ENCODE results near the gene LUC7L2. TPM values are rescaled to one million over a fixed set of nuclear protein-coding genes. Genes with fewer than 3 reads are reported as not detected.

The LUC7L2 gene
- total and polyA plus RNA-seq, 9 of the 15 experiments (the other 6 are each of a cell fraction or from before 2014, with no cell fraction given): 56.1 to 207 (median 141) TPM

DNA sequence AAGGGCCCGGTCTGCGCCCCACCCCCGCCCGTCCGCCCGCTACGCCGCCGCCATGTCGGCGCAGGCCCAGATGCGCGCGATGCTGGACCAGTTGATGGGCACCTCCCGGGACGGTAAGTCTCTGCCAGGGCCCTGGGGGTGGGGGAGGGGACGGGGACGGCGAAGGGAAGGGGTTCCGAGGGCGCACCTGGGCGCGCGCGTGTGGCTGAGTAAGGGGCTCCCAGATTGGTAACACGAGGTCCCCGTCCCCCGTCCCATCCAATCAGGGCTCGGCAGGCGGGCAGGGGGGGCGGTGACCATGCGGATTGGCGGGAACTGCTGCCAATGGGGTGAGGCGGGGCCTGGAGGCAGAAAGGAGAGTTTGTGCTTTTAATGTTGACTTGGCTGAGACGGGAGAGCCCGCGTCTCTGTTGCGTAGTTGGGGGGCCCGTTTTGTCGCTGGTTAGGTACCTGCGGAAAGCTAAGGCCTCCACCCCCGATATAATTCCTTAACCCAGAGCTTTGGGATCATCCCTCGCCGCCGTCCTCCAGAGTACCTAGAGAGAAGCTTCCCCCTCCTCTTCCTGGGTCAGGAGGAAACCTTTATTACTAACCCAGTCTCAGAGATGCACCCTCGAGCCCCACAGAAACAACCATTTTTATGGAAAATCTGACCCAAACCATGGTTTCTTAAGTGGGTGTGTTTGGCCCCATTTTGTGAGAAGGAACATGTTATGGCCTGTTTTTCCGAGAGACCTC, 685 bp downstream of the LUC7L2 start:
- H4K20me1 ChIP-seq (replicated peaks; ENCODE audit: control insufficient read depth, insufficient read depth, low read length): peaks cover 20% of the 10 kb centered on the region
- peak; percentile 88 for ATAC-seq
- H3K4me3 ChIP-seq: peak overlapping the region; percentile 65
- POLR2A ChIA-PET: interaction anchor here (0.6 to 3.9 kb wide), 22 partner anchors 9 to 1819 kb away, joined by 3 to 37 read pairs (median 4); no protein-coding TSS in a partner anchor
- TSS peak; percentile 39 for BruUV-seq (replicated peaks)
- no peaks in the 10 kb centered on the region for H3K9me1 ChIP-seq (ENCODE audit: control insufficient read depth, insufficient read depth, low read length)
- in situ Hi-C loops (cut with MboI) (loop anchor here (25.0 kb wide), 1 partner anchor 1398 kb away; no protein-coding TSS in a partner anchor), intact Hi-C loops (cut with micrococcal nuclease) (no loop called here)
- 1% methylated on average over 36 of the region's 47 CpGs for WGBS (ENCODE audit: insufficient coverage, low coverage, missing lambda C conversion rate)
- peak; percentile 85 for FAIRE-seq
- H3K27me3 ChIP-seq (ENCODE audit: control insufficient read depth in 2 of 2, insufficient read depth in 2 of 2, low read length in 2 of 2): no peaks in the 10 kb centered on the region
- peak overlapping the region; percentile 97 to 99 for H3K9ac ChIP-seq (ENCODE audit: insufficient read depth in 1 of 2, low read depth in 2 of 2, low read length in 2 of 2)
- H3K4me2 ChIP-seq (ENCODE audit: insufficient read depth, low read length): peak overlapping the region; percentile 92
- peaks cover 74% of the 10 kb centered on the region for H3K79me2 ChIP-seq (ENCODE audit: control insufficient read depth, insufficient read depth, low read length)
- H3K4me1 ChIP-seq (replicated peaks in 1 of 2; ENCODE audit: control insufficient read depth in 2 of 2, insufficient read depth in 2 of 2, low read length in 2 of 2): peaks cover 10 to 22% of the 10 kb centered on the region in 2 experiments
- peak overlapping the region; percentile 84 for H2AFZ ChIP-seq (ENCODE audit: low read depth, low read length)
- H3K9me3 ChIP-seq (replicated peaks; ENCODE audit: control insufficient read depth, insufficient read depth, low read depth, low read length): no peaks in the 10 kb centered on the region
- DNase-seq (ENCODE audit: extremely low read depth in 1 of 4, low spot score in 3 of 4): peak; percentile 99 to 100 (median 100)
- peak overlapping the region; percentile 98 for H3K27ac ChIP-seq (ENCODE audit: extremely low read depth, low read depth, low read length)
- CTCF ChIA-PET (ENCODE audit: low intra/inter-chr PET ratio): no interaction called here
- H3K36me3 ChIP-seq (ENCODE audit: control insufficient read depth, insufficient read depth, low read length): peaks cover 36% of the 10 kb centered on the region
- TF ChIP-seq YY1 (IDR thresholded peaks at IDR 0.05; ENCODE audit: borderline replicate concordance in 1 of 3, control insufficient read depth in 1 of 3, extremely low read depth in 1 of 3, insufficient read depth in 3 of 3, insufficient read length in 1 of 3, insufficient replicate concordance in 2 of 3, low read depth in 1 of 3, low read length in 2 of 3): peak; percentile 44 to 87 (median 76)
- TF ChIP-seq ZNF212 (CRISPR knock-in tag; IDR thresholded peaks at IDR 0.05): no peak
- peak; percentile 89 for TF ChIP-seq ASH1L (IDR thresholded peaks at IDR 0.05; ENCODE audit: borderline replicate concordance, low read depth, partially characterized antibody)
- TF ChIP-seq, protein P1, sequence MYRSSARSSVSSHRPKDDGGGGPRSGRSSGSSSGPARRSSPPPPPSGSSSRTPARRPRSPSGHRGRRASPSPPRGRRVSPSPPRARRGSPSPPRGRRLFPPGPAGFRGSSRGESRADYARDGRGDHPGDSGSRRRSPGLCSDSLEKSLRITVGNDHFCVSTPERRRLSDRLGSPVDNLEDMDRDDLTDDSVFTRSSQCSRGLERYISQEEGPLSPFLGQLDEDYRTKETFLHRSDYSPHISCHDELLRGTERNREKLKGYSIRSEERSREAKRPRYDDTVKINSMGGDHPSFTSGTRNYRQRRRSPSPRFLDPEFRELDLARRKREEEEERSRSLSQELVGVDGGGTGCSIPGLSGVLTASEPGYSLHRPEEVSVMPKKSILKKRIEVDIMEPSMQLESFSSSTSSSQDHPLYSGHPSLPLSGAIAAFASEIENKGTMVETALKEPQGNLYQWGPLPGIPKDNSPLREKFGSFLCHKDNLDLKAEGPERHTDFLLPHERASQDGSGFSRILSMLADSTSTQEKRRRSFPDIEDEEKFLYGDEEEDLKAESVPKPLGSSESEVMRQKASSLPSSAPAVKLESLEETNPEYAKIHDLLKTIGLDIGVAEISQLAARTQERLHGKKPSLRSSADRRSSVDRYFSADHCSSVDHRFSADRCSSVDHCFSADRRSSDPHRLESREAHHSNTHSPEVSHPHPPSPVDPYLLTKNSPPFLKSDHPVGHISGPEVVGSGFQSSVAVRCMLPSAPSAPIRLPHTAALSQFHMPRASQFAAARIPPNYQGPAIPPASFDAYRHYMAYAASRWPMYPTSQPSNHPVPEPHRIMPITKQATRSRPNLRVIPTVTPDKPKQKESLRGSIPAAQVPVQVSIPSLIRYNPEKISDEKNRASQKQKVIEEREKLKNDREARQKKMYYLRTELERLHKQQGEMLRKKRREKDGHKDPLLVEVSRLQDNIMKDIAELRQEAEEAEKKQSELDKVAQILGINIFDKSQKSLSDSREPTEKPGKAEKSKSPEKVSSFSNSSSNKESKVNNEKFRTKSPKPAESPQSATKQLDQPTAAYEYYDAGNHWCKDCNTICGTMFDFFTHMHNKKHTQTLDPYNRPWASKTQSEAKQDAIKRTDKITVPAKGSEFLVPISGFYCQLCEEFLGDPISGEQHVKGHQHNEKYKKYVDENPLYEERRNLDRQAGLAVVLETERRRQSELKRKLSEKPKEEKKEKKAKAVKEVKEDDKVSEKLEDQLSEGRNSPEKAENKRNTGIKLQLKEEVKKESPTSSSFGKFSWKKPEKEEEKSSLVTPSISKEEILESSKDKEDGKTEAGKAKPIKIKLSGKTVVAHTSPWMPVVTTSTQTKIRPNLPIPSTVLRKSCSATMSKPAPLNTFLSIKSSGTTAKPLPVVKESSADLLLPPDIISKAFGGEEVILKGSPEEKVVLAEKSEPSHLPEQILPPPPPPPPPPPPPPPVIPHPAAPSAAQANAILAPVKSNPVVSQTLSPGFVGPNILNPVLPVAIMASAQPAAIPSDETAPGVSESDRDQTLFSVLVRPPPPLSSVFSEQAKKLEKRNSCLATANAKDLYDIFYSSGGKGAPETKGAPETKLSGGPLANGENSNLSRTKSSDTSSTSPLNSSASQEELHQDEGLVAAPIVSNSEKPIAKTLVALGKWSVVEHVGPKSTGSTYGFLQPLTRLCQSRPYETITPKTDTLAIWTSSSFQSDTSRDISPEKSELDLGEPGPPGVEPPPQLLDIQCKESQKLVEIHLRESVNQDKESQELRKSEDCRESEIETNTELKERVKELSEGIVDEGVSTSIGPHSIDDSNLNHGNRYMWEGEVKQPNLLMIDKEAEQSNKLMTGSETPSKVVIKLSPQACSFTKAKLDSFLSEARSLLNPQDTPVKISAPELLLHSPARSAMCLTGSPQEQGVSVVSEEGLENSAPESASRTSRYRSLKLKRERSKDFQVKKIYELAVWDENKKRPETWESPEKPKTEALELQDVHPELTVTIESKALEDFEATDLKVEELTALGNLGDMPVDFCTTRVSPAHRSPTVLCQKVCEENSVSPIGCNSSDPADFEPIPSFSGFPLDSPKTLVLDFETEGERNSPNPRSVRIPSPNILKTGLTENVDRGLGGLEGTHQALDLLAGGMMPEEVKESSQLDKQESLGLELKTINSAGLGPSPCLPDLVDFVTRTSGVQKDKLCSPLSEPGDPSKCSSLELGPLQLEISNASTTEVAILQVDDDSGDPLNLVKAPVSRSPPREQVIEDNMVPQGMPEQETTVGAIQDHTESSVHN (IDR thresholded peaks at IDR 0.05; ENCODE audit: borderline replicate concordance in 1 of 2, low read depth in 1 of 2): peak in 1 of 2 experiments; percentile 45; a peak in 1 of 4 replicates
- peak; percentile 91 for TF ChIP-seq FOXK1 (CRISPR knock-in tag; IDR thresholded peaks at IDR 0.05; ENCODE audit: borderline replicate concordance)
- TF ChIP-seq NCOA4 (IDR thresholded peaks at IDR 0.05; ENCODE audit: partially characterized antibody): no peak
- TF ChIP-seq, protein P2, sequence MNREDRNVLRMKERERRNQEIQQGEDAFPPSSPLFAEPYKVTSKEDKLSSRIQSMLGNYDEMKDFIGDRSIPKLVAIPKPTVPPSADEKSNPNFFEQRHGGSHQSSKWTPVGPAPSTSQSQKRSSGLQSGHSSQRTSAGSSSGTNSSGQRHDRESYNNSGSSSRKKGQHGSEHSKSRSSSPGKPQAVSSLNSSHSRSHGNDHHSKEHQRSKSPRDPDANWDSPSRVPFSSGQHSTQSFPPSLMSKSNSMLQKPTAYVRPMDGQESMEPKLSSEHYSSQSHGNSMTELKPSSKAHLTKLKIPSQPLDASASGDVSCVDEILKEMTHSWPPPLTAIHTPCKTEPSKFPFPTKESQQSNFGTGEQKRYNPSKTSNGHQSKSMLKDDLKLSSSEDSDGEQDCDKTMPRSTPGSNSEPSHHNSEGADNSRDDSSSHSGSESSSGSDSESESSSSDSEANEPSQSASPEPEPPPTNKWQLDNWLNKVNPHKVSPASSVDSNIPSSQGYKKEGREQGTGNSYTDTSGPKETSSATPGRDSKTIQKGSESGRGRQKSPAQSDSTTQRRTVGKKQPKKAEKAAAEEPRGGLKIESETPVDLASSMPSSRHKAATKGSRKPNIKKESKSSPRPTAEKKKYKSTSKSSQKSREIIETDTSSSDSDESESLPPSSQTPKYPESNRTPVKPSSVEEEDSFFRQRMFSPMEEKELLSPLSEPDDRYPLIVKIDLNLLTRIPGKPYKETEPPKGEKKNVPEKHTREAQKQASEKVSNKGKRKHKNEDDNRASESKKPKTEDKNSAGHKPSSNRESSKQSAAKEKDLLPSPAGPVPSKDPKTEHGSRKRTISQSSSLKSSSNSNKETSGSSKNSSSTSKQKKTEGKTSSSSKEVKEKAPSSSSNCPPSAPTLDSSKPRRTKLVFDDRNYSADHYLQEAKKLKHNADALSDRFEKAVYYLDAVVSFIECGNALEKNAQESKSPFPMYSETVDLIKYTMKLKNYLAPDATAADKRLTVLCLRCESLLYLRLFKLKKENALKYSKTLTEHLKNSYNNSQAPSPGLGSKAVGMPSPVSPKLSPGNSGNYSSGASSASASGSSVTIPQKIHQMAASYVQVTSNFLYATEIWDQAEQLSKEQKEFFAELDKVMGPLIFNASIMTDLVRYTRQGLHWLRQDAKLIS (CRISPR knock-in tag; IDR thresholded peaks at IDR 0.05): peak; percentile 43; the same call in 1 of the 2 replicates
